ENCODE results near the gene LSM7.

DNA sequence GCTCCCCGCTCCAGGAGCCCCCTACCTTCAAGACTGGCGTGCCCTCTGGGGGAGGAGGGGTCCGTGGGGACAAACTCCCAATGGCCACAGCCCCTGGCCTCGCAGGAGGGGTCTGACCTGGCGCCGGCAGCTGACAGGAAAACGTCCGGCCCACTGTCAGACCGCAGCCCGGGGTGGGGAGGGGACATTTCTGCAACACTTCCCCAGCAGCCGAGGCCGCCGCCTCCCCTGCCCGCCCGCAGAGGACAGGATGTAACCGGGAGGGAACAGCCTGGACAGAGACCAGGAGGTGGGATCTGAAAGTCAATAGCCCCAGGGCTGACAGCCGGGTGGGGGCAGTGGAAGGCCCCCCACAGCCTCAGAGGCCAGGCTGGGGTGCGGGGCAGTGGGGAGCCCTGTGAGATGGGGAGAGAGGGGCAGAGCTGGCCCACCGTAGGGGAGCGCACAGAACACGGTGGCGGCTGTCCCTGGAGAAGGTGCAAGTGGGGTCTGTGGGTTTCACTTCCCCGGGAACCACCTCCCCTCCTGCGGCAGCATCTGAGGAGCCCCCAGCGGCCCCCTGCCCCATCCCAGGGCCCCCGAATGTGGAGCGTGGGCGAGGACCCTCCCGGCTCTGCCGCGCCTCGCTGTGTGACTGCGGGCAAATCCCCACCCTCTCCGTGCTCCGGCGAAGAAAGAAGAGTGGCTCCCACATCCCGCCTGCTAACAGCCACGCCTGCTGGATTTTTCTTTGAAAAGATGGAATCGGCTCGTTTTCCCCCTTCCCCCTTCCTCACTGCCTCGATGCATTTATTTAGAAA lies 46.1 kb downstream of the LSM7 start, which contains the start of gene PEAK3:
- TF ChIP-seq EZH2 (IDR thresholded peaks at IDR 0.05; ENCODE audit: insufficient read depth, poor library complexity, severe bottlenecking) (no peak), EZH2phosphoT487 (IDR thresholded peaks at IDR 0.05; ENCODE audit: insufficient read depth, low read depth) (no peak)

Data from GM23248 (cell line).